Glutamatergic neuron (in vitro differentiated cells): ENCODE measurements around the gene UBQLN4. TPM values are rescaled to one million over a fixed set of nuclear protein-coding genes. Genes with fewer than 3 reads are reported as not detected.

ENCODE experiments used
- DNase-seq: peaks from one replicate; pipeline ENCODE4 v3.0.0; 2022
- H3K27ac Mint-ChIP-seq: one replicate; pipeline ENCODE4 v1.8.0; 2020; ENCODE audit warnings: mild to moderate bottlenecking, mixed read lengths, inconsistent platforms; ENCODE audit not compliant: unreplicated experiment
- H3K27me3 Mint-ChIP-seq: one replicate; pipeline ENCODE4 v1.8.0; 2020; ENCODE audit warnings: mild to moderate bottlenecking, moderate library complexity, mixed read lengths, inconsistent platforms; ENCODE audit not compliant: unreplicated experiment
- H3K36me3 Mint-ChIP-seq: one replicate; pipeline ENCODE4 v1.8.0; 2020; ENCODE audit warnings: mild to moderate bottlenecking, mixed read lengths, inconsistent platforms; ENCODE audit not compliant: unreplicated experiment
- H3K4me1 Mint-ChIP-seq: one replicate; pipeline ENCODE4 v1.8.0; 2020; ENCODE audit warnings: mild to moderate bottlenecking, low read depth, mixed read lengths, inconsistent platforms; ENCODE audit not compliant: unreplicated experiment
- H3K4me3 Mint-ChIP-seq: one replicate; pipeline ENCODE4 v1.8.0; 2020; ENCODE audit warnings: mild to moderate bottlenecking, mixed read lengths, inconsistent platforms; ENCODE audit not compliant: unreplicated experiment
- H3K9me3 Mint-ChIP-seq: one replicate; pipeline ENCODE4 v1.8.0; 2020; ENCODE audit warnings: mild to moderate bottlenecking, moderate library complexity, mixed read lengths, inconsistent platforms; ENCODE audit not compliant: unreplicated experiment
- total RNA-seq: library from RNA; stranded (reverse); fragmentation: NEBNext Ultra II Directional; extraction: Animal tissue kit (Norgen Biotek cat#: 25700); gene quantifications from one replicate; pipeline ENCODE4 v1.2.1, GENCODE V29; 2021; ENCODE audit not compliant: unreplicated experiment
- TF ChIP-seq, protein P1 (sequence below): fragments of 200-600 bp; sonication (generic); IDR thresholded peaks from one replicate; pipeline ENCODE4 v1.5.0; 2021; ENCODE audit not compliant: partially characterized antibody, unreplicated experiment

UBQLN4 gene
- total RNA-seq, 1 donor from 2014 or later, result 52.4 TPM

DNA sequence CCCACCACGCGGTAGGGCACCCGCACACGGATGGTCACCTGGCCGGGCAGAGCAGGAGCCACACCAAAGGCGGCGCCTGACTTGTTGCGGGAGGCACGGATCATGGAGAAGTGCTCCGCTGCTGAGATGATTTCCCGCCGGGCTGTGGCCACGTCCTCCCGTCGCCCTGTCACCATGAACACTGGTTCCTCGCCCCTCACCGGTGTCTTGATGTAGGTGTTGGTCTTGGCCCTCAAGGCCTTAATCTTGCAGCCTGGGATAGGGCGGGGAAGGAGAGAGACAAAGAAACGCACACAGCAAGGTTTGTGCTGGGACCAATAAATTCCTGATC lies 23.8 kb upstream of the UBQLN4 start:
- no peak for DNase-seq
- peaks cover 56% of the 10 kb centered on the region for H3K4me1 Mint-ChIP-seq
- TF ChIP-seq, protein P1, sequence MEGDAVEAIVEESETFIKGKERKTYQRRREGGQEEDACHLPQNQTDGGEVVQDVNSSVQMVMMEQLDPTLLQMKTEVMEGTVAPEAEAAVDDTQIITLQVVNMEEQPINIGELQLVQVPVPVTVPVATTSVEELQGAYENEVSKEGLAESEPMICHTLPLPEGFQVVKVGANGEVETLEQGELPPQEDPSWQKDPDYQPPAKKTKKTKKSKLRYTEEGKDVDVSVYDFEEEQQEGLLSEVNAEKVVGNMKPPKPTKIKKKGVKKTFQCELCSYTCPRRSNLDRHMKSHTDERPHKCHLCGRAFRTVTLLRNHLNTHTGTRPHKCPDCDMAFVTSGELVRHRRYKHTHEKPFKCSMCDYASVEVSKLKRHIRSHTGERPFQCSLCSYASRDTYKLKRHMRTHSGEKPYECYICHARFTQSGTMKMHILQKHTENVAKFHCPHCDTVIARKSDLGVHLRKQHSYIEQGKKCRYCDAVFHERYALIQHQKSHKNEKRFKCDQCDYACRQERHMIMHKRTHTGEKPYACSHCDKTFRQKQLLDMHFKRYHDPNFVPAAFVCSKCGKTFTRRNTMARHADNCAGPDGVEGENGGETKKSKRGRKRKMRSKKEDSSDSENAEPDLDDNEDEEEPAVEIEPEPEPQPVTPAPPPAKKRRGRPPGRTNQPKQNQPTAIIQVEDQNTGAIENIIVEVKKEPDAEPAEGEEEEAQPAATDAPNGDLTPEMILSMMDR, result no peak
- H3K27me3 Mint-ChIP-seq, result peaks cover 24% of the 10 kb centered on the region
- peaks cover 34% of the 10 kb centered on the region for H3K9me3 Mint-ChIP-seq
- no peaks in the 10 kb centered on the region for H3K36me3 Mint-ChIP-seq
- peak overlapping the region; percentile 74 for H3K27ac Mint-ChIP-seq
- peak overlapping the region; percentile 89 for H3K4me3 Mint-ChIP-seq

DNA sequence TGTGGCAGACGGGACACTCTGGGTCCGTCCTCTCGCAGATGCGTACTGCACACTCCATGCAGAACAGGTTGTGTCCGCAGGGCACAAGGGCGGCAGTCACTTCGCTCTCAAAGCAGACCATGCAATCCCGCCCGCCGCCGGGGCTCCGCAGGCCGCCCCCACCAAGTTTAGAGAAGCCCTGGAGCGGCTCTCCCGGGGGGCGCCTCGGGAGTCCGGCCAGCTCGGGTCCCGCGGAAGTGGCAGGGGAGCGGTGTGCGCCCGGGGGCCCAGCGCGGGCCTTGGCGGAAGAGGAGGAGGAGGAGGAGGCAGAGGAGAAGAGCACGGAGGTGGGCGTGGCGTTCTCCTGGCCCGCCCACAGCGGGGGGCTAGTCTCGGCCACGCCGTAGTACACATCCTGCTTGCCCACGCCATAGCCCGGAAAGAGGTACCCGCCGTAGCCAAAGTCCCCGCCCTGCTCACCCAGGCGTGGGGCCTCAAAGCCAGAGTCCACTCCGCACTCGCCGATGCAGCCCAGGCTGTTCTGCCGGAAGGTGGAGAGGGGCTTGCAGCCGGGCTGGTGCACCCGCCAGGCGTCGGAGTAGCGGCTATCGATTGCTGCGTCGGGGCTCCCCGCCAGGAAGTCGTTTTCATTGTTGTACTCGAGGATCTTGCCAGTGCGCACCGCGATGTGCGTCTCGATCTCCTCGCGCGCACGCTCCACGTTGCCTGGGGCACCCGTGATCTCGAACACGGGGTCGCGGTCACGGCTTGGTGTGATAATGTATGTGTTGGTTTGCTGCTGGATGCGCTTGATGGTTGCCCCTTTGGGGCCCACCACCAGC lies 23.2 kb upstream of the UBQLN4 start:
- Mint-ChIP-seq H3K36me3 (no peaks in the 10 kb centered on the region), H3K27ac (peak overlapping the region; percentile 74), H3K4me1 (peaks cover 56% of the 10 kb centered on the region), H3K4me3 (peak overlapping the region; percentile 89), H3K9me3 (peaks cover 34% of the 10 kb centered on the region), H3K27me3 (peaks cover 24% of the 10 kb centered on the region)
- DNase-seq, result peak; percentile 38
- TF ChIP-seq, protein P1, result no peak

DNA sequence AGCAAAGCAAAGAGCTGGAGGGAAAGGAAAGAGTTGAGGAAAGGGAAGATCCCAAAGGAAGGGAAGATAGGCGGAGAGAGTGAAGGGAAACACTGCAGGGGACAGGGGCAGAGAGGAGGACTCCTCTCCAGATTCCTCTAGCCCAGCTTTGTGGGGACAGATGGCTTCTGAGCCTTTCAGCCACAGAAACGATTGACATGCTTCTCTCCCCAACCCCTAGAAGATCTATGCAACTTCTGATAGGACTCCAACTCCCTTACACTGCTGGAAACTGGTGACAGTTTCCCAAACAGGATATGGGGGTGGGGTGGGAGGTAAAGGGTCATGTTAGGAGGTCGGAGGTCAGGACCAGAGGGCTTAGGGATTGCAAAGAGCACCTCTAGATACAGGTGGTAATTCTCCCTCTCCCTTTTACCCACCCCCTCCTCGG lies 22.2 kb upstream of the UBQLN4 start:
- Mint-ChIP-seq H3K4me3 (peak overlapping the region; percentile 72), H3K27ac (peak overlapping the region; percentile 44), H3K36me3 (no peaks in the 10 kb centered on the region), H3K4me1 (peaks cover 56% of the 10 kb centered on the region), H3K9me3 (peaks cover 37% of the 10 kb centered on the region), H3K27me3 (peaks cover 21% of the 10 kb centered on the region)
- TF ChIP-seq, protein P1, result no peak
- DNase-seq, result no peak

DNA sequence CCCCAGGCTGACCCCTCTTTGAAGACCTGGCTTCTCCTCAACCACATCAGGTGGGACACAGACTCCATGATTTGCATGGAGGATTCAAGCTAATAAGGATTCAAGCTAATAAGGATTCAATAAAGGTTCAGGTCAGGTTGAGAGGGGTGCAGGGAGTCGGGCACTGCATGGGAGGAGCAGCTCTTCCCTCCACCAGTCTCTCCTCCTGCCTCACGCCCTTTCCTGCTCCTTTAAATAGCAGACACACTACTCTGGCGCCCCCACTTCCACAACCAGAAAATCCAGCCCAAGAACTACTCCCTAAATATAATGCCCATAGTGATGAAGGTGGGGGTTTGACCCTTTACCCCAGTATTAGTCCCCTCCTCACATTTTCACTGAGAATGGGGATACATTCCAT lies 21.6 kb upstream of the UBQLN4 start:
- Mint-ChIP-seq H3K4me1 (peaks cover 56% of the 10 kb centered on the region), H3K36me3 (no peaks in the 10 kb centered on the region), H3K27ac (peak overlapping the region; percentile 44), H3K9me3 (peaks cover 33% of the 10 kb centered on the region), H3K4me3 (peak overlapping the region; percentile 72), H3K27me3 (peaks cover 20% of the 10 kb centered on the region)
- peak; percentile 33 for DNase-seq
- TF ChIP-seq, protein P1, result no peak

DNA sequence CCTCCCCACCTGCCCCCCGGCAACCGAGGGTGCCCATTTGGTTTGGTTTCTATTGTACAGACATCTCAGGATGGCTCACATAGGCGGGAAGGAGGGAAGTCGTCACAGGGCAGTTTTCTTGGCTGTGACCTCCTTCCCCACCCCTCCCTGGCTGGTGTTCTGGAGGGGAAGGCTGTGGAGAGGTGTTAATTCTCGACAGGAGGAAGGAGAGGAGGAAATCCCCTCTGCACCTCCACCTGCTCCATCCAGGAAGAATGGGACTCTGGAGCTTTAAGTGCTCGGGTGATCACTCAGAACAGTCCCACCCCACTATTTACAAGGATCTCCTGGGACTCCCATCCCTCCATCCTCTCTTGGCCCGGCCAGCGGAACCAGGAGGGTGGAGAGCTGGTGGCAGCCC lies 21.1 kb upstream of the UBQLN4 start:
- peak overlapping the region; percentile 64 for H3K27ac Mint-ChIP-seq
- DNase-seq, result peak; percentile 29
- peak overlapping the region; percentile 72 for H3K4me3 Mint-ChIP-seq
- H3K27me3 Mint-ChIP-seq, result peaks cover 18% of the 10 kb centered on the region
- H3K36me3 Mint-ChIP-seq, result no peaks in the 10 kb centered on the region
- peaks cover 53% of the 10 kb centered on the region for H3K4me1 Mint-ChIP-seq
- TF ChIP-seq, protein P1, result no peak
- H3K9me3 Mint-ChIP-seq, result peaks cover 29% of the 10 kb centered on the region
